Gastroesophageal sphincter (tissue), 4 donors: ENCODE measurements around the gene CYFIP1. TPM values are rescaled to one million over a fixed set of nuclear protein-coding genes. Genes with fewer than 3 reads are reported as not detected.
A peak's percentile ranks its signal among the peaks of the same experiment; 100 is the strongest.

Experiments used
- ATAC-seq: fragments of 150-250 bp; one replicate; pipeline ENCODE4 v1.9.1; 2016; ENCODE audit warnings: mild to moderate bottlenecking, moderate library complexity
- H3K27ac ChIP-seq, 4 donors: fragments of 200-600 bp; sonication (generic) in 3 of 4; 1 replicate in 3 of 4; 2 replicates in 1 of 4; pipeline ENCODE4 v1.5.1; 2016 to 2019
- H3K27me3 ChIP-seq: fragments of 200-600 bp; sonication (generic); one replicate; pipeline ENCODE4 v1.5.1; 2019
- H3K36me3 ChIP-seq, 2 donors: fragments of 200-600 bp; sonication (generic); one replicate each; pipeline ENCODE4 v1.5.1; 2019; ENCODE audit warnings: control low read depth in 1 of 2
- H3K4me1 ChIP-seq, 3 donors: fragments of 200-600 bp; sonication (generic); 1 replicate in 2 of 3; 2 replicates in 1 of 3; pipeline ENCODE4 v1.5.1; 2016 to 2019; ENCODE audit warnings: control low read depth in 2 of 3
- H3K4me3 ChIP-seq, 2 donors: fragments of 200-600 bp; sonication (generic); one replicate each; pipeline ENCODE4 v1.5.1; 2019; ENCODE audit warnings: mild to moderate bottlenecking in 1 of 2, moderate library complexity in 1 of 2
- H3K9me3 ChIP-seq, 3 donors: fragments of 200-600 bp; sonication (generic); one replicate each; pipeline ENCODE4 v1.5.1; 2017 to 2019; ENCODE audit warnings: control low read depth in 2 of 3
- CTCF ChIP-seq, 4 experiments: fragments of 200-600 bp in 2 of 4; fragments of 450-650 bp in 2 of 4; sonication (generic) in 1 of 4; IDR thresholded peaks; one replicate each; pipeline ENCODE4 v1.5.1; 2017 to 2019; ENCODE audit warnings: antibody characterized with exemption in 4 of 4, mild to moderate bottlenecking in 2 of 4, moderate library complexity in 2 of 4
- EP300 ChIP-seq: sonication (generic); formaldehyde crosslinking; IDR thresholded peaks from one replicate; pipeline ENCODE4 v1.6.1; 2017; ENCODE audit warnings: antibody characterized with exemption, mild to moderate bottlenecking
- POLR2A ChIP-seq, 2 donors: fragments of 450-650 bp; IDR thresholded peaks; one replicate each; pipeline ENCODE4 v1.6.1; 2017; ENCODE audit warnings: antibody characterized with exemption in 2 of 2, mild to moderate bottlenecking in 2 of 2, moderate library complexity in 1 of 2
- POLR2AphosphoS5 ChIP-seq: sonication (generic); formaldehyde crosslinking; IDR thresholded peaks from one replicate; pipeline ENCODE4 v1.6.1; 2017; ENCODE audit warnings: antibody characterized with exemption
- WGBS, 2 donors: methylation state at CpG; one replicate each; pipeline ENCODE4 v1.1.5; 2018; ENCODE audit warnings: low coverage in 1 of 2; 5-methylcytosine and 5-hydroxymethylcytosine counted together
- total RNA-seq, 4 donors: library from RNA; depleted of rRNA; stranded (reverse); fragments of >200 nt; gene quantifications; one replicate each; pipeline ENCODE4 v1.1.0, GENCODE V29; 2016

CYFIP1 gene
- total RNA-seq, 4 donors from 2014 or later, result 82.3 to 116 (median 101) TPM

GRCh38 chr15:22956257-22956977, 23.8 kb downstream of the CYFIP1 start:
- no peak for TF ChIP-seq CTCF (IDR thresholded peaks at IDR 0.05)
- TF ChIP-seq POLR2A (IDR thresholded peaks at IDR 0.05), result no peak
- no peak for TF ChIP-seq POLR2AphosphoS5
- TF ChIP-seq EP300, result no peak
- peak overlapping the region in 3 of 4 donors; percentile 3 to 40 (median 28) for H3K27ac ChIP-seq
- WGBS, 2 donors, result 10 to 19% methylated on average over 1 to 6 of the region's 16 CpGs
- ATAC-seq, result peak; percentile 14
- no peaks in the 10 kb centered on the region for H3K27me3 ChIP-seq
- no peaks in the 10 kb centered on the region for H3K36me3 ChIP-seq
- no peak overlapping the region for H3K4me3 ChIP-seq
- H3K9me3 ChIP-seq, result no peaks in the 10 kb centered on the region
- H3K4me1 ChIP-seq, result peaks cover 0 to 97% (median 55%) of the 10 kb centered on the region in 3 donors

- no peak overlapping the region for H3K4me3 ChIP-seq
- peaks cover 0 to 97% (median 53%) of the 10 kb centered on the region in 3 donors for H3K4me1 ChIP-seq
- no peaks in the 10 kb centered on the region for H3K27me3 ChIP-seq
- 88 to 89% methylated on average over 5 of the region's 6 CpGs for WGBS, 2 donors
- no peaks in the 10 kb centered on the region for H3K36me3 ChIP-seq
- H3K9me3 ChIP-seq, result no peaks in the 10 kb centered on the region
- TF ChIP-seq POLR2AphosphoS5, result no peak
- ATAC-seq, result no peak
- peak overlapping the region in 2 of 4 donors; percentile 3 to 40 for H3K27ac ChIP-seq
These were observed 24.5 kb downstream of the CYFIP1 start for GRCh38 chr15:22955544-22956119.

- WGBS, 2 donors, result 55 to 73% methylated on average over 3 to 4 of the region's 14 CpGs
- H3K4me1 ChIP-seq, result peaks cover 0 to 97% (median 52%) of the 10 kb centered on the region in 3 donors
- TF ChIP-seq EP300, result no peak
- no peak for TF ChIP-seq CTCF (IDR thresholded peaks at IDR 0.05)
- no peak for TF ChIP-seq POLR2AphosphoS5
- TF ChIP-seq POLR2A (IDR thresholded peaks at IDR 0.05), result no peak
- no peak for ATAC-seq
- H3K36me3 ChIP-seq, result no peaks in the 10 kb centered on the region
- H3K27me3 ChIP-seq, result no peaks in the 10 kb centered on the region
- no peaks in the 10 kb centered on the region for H3K9me3 ChIP-seq
- no peak overlapping the region for H3K4me3 ChIP-seq
- peak overlapping the region in 1 of 4 donors; percentile 40 for H3K27ac ChIP-seq
These were observed 25.2 kb downstream of the CYFIP1 start for GRCh38 chr15:22954798-22955543.

GRCh38 chr15:22954326-22954725, 25.8 kb downstream of the CYFIP1 start:
- Histone ChIP-seq H3K27ac (no peak overlapping the region), H3K4me3 (no peak overlapping the region), H3K27me3 (no peaks in the 10 kb centered on the region), H3K9me3 (no peaks in the 10 kb centered on the region), H3K36me3 (no peaks in the 10 kb centered on the region), H3K4me1 (peaks cover 0 to 97% (median 48%) of the 10 kb centered on the region in 3 donors)
- TF ChIP-seq CTCF (IDR thresholded peaks at IDR 0.05) (no peak), POLR2A (IDR thresholded peaks at IDR 0.05) (no peak), EP300 (no peak), POLR2AphosphoS5 (no peak)
- WGBS, 2 donors, result 91 to 100% methylated on average over 1 to 11 of the region's 12 CpGs
- ATAC-seq, result no peak

- H3K4me1 ChIP-seq, result peaks cover 0 to 99% (median 53%) of the 10 kb centered on the region in 3 donors
- no peaks in the 10 kb centered on the region for H3K27me3 ChIP-seq
- no peaks in the 10 kb centered on the region for H3K9me3 ChIP-seq
- WGBS, 2 donors, result 47 to 50% methylated on average over 16 to 18 of the region's 21 CpGs
- TF ChIP-seq CTCF (IDR thresholded peaks at IDR 0.05) (no peak), POLR2AphosphoS5 (peak; percentile 9)
- H3K36me3 ChIP-seq, result no peaks in the 10 kb centered on the region
- peak overlapping the region in 2 of 4 donors; percentile 18 to 42 for H3K27ac ChIP-seq
- no peak for ATAC-seq
- no peak overlapping the region for H3K4me3 ChIP-seq
These were observed 27.2 kb downstream of the CYFIP1 start for GRCh38 chr15:22952796-22953579.
